ENCODE results near the gene SGTB. TPM values are rescaled to one million over a fixed set of nuclear protein-coding genes. Genes with fewer than 3 reads are reported as not detected.

SGTB gene
- total RNA-seq, 2 experiments from 2014 or later, result 17.0 to 18.5 TPM

DNA sequence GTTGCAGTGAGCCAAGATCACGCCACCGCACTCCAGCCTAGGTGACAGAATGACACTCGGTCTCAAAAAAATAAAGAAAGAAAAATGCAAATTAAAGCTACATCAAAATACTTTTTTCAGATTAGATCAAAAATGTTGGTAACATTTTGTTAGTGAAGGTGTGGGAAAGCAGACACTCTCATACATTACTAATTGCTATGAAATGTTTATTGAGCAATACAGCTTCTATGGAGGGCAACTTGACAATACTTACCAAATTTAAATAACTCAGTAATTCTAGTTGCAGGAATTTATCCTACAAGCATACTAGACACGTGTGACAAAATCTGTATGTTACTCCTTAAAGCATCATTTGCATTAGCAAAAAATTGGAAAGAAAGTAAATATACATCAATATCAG, 101.9 kb downstream of the SGTB start:
- no peaks in the 10 kb centered on the region for H3K27me3 Mint-ChIP-seq
- ATAC-seq, result no peak
- ChIA-PET POLR2A (interaction anchor here (2.3 kb wide), 1 partner anchor 57 kb away, joined by 4 read pairs; the partner anchor contains the start of genes CENPK and PPWD1), CTCF (no interaction called here)
- H3K36me3 Mint-ChIP-seq (ENCODE audit: low read depth), result peaks cover 3% of the 10 kb centered on the region
- no peak overlapping the region for H3K4me3 Mint-ChIP-seq
- no peak for DNase-seq
- intact Hi-C loops (cut with micrococcal nuclease), result loop anchor here (5.0 to 10.0 kb wide), 2 partner anchors 58 to 525 kb away; partner anchors contain the start of genes CENPK, PPWD1 and SREK1
- TF ChIP-seq, protein P1, sequence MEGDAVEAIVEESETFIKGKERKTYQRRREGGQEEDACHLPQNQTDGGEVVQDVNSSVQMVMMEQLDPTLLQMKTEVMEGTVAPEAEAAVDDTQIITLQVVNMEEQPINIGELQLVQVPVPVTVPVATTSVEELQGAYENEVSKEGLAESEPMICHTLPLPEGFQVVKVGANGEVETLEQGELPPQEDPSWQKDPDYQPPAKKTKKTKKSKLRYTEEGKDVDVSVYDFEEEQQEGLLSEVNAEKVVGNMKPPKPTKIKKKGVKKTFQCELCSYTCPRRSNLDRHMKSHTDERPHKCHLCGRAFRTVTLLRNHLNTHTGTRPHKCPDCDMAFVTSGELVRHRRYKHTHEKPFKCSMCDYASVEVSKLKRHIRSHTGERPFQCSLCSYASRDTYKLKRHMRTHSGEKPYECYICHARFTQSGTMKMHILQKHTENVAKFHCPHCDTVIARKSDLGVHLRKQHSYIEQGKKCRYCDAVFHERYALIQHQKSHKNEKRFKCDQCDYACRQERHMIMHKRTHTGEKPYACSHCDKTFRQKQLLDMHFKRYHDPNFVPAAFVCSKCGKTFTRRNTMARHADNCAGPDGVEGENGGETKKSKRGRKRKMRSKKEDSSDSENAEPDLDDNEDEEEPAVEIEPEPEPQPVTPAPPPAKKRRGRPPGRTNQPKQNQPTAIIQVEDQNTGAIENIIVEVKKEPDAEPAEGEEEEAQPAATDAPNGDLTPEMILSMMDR (IDR thresholded peaks at IDR 0.05), result no peak
- H3K27ac Mint-ChIP-seq, result no peak overlapping the region
- H3K9me3 Mint-ChIP-seq, result no peaks in the 10 kb centered on the region
- H3K4me1 Mint-ChIP-seq (ENCODE audit: low read depth), result peaks cover 29% of the 10 kb centered on the region

Other genes with a start within 250 kb of the SGTB start
- gene ADAMTS6, start 240.2 kb downstream of the SGTB start, total RNA-seq, result 1 to 10 TPM; 1.1 to 1.9 TPM
- 10 to 100 TPM; 70.9 to 79.2 TPM for gene CENPK, start 158.9 kb downstream of the SGTB start, total RNA-seq
- gene PPWD1, start 158.8 kb downstream of the SGTB start, total RNA-seq, result 10 to 100 TPM; 33.8 to 37.8 TPM
- gene TRIM23, start 97.8 kb downstream of the SGTB start, total RNA-seq, result 1 to 10 TPM; 6.8 to 7.0 TPM
- 1 to 10 TPM; 4.1 to 5.2 TPM for gene SHLD3, start 97.1 kb downstream of the SGTB start, total RNA-seq
- gene TRAPPC13, start 97.1 kb downstream of the SGTB start, total RNA-seq, result 10 to 100 TPM; 18.0 to 22.1 TPM
- gene NLN, start 96 bp upstream of the SGTB start, total RNA-seq, result 10 to 100 TPM; 38.4 to 42.5 TPM
- 10 to 100 TPM; 35.1 to 38.3 TPM for gene ERBIN, start 204.5 kb upstream of the SGTB start, total RNA-seq

Measured in activated CD8-positive, alpha-beta T cell treated with anti-CD3 and anti-CD28 coated beads for 36 hours (primary cell).